Measurements from ENCODE around the gene YPEL2.

YPEL2 gene

DNA sequence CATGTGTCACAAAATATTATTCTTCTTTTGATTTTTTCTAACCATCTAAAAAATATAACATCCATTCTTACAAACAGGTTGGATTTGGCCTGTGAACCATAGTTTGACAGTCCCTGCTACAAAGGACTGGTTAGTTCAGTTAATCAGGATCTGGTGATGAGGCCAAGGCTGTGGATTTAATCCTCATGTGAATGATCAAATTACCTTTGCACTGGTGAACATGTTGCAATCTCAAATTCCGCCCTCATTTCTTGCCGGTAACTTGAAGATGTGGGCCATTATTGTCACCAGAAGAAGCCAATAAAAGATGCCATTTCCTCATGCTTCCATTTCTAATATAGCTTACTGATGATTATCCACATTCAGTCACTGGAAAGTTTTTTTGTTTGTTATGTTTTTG is 35.3 kb upstream of the YPEL2 start:
- peaks cover 9% of the 10 kb centered on the region for H3K4me1 ChIP-seq (ENCODE audit: control insufficient read depth, low read length)
- no peaks in the 10 kb centered on the region for H3K9me2 ChIP-seq (replicated peaks; ENCODE audit: control insufficient read depth, low read length)
- H3K4me2 ChIP-seq (ENCODE audit: low read length): no peak overlapping the region
- H3K36me3 ChIP-seq (ENCODE audit: control insufficient read depth, low read length): no peaks in the 10 kb centered on the region
- H3K4me3 ChIP-seq (ENCODE audit: low read length): no peak overlapping the region
- no peaks in the 10 kb centered on the region for H4K20me1 ChIP-seq (ENCODE audit: control insufficient read depth, insufficient read depth, low read depth, low read length)
- H3K79me2 ChIP-seq (ENCODE audit: control insufficient read depth, low read length): no peaks in the 10 kb centered on the region
- H3F3A ChIP-seq (ENCODE audit: control insufficient read depth, insufficient read depth): no peaks in the 10 kb centered on the region
- no peak overlapping the region for H3K27ac ChIP-seq (ENCODE audit: low read depth, low read length)
- H3K9me3 ChIP-seq (ENCODE audit: control insufficient read depth, insufficient read depth, low read length): no peaks in the 10 kb centered on the region
- TF ChIP-seq, protein P1, sequence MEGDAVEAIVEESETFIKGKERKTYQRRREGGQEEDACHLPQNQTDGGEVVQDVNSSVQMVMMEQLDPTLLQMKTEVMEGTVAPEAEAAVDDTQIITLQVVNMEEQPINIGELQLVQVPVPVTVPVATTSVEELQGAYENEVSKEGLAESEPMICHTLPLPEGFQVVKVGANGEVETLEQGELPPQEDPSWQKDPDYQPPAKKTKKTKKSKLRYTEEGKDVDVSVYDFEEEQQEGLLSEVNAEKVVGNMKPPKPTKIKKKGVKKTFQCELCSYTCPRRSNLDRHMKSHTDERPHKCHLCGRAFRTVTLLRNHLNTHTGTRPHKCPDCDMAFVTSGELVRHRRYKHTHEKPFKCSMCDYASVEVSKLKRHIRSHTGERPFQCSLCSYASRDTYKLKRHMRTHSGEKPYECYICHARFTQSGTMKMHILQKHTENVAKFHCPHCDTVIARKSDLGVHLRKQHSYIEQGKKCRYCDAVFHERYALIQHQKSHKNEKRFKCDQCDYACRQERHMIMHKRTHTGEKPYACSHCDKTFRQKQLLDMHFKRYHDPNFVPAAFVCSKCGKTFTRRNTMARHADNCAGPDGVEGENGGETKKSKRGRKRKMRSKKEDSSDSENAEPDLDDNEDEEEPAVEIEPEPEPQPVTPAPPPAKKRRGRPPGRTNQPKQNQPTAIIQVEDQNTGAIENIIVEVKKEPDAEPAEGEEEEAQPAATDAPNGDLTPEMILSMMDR (IDR thresholded peaks at IDR 0.05; ENCODE audit: low read depth, low read length, poor library complexity, severe bottlenecking): no peak
- TF ChIP-seq EZH2phosphoT487 (IDR thresholded peaks at IDR 0.05; ENCODE audit: borderline replicate concordance, low read length): no peak
- peaks cover 4% of the 10 kb centered on the region; the same call in 1 of the 2 replicates for H3K27me3 ChIP-seq (ENCODE audit: control insufficient read depth, low read length)

DNA sequence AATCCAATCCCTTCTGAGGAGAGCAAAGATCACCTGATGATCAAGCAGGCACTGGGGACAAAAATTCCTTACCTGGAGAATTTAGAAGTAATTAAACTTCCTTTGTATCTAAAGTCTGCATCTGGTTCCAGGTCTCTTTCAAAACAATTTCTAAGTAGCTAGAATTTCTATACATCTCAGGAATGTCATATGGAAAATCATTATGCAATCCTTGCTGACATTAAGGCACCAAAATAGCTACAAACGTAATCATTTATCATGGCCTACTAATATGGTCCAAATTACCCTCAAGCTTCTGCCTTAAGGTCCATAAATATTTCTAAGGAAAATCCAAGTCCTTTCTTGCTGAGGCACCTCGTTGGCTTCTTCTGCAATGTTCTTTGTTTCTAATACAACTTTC is 32.9 kb upstream of the YPEL2 start:
- Histone ChIP-seq H3K4me2 (ENCODE audit: low read length) (no peak overlapping the region), H3K79me2 (ENCODE audit: control insufficient read depth, low read length) (no peaks in the 10 kb centered on the region), H4K20me1 (ENCODE audit: control insufficient read depth, insufficient read depth, low read depth, low read length) (no peaks in the 10 kb centered on the region), H3F3A (ENCODE audit: control insufficient read depth, insufficient read depth) (no peaks in the 10 kb centered on the region), H3K36me3 (ENCODE audit: control insufficient read depth, low read length) (no peaks in the 10 kb centered on the region), H3K9me2 (replicated peaks; ENCODE audit: control insufficient read depth, low read length) (no peaks in the 10 kb centered on the region), H3K27ac (ENCODE audit: low read depth, low read length) (no peak overlapping the region), H3K9me3 (ENCODE audit: control insufficient read depth, insufficient read depth, low read length) (no peaks in the 10 kb centered on the region), H3K4me3 (ENCODE audit: low read length) (no peak overlapping the region), H3K4me1 (ENCODE audit: control insufficient read depth, low read length) (peaks cover 17% of the 10 kb centered on the region), H3K27me3 (ENCODE audit: control insufficient read depth, low read length) (peaks cover 4% of the 10 kb centered on the region; the same call in 1 of the 2 replicates)
- TF ChIP-seq, protein P1 (IDR thresholded peaks at IDR 0.05; ENCODE audit: low read depth, low read length, poor library complexity, severe bottlenecking): no peak
- no peak for TF ChIP-seq EZH2phosphoT487 (IDR thresholded peaks at IDR 0.05; ENCODE audit: borderline replicate concordance, low read length)

DNA sequence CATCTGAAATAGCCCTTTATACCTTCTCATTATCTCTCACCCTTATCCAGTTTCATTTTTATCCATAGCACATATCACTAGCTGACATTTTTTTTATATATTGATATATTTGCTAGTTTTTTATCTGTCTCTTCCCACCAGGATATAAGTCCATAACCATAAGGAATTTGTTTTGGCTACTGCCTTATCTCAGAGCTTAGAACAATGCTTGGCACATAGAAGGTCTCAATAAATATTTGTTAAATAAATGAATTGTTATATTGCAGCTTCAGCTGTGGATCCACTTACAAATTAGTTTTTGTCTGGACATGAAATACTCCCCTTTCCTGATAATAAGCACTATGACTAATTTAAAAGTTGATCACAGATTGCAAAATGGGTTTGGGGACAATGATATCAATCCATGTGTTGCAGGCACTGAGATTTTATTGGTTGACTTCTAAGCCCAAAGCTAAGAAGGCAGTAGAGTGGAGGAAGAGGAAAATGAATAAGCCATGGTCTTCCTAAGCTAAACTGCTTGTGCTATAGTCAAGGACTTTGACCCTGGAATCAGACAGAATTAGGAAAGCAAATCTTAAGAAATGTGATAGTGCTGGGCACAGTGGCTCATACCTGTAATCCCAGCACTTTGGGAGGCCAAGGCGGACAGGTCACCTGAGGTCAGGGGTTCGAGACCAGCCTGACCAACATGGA is 31.9 kb upstream of the YPEL2 start:
- no peaks in the 10 kb centered on the region for H3K79me2 ChIP-seq (ENCODE audit: control insufficient read depth, low read length)
- TF ChIP-seq EZH2phosphoT487 (IDR thresholded peaks at IDR 0.05; ENCODE audit: borderline replicate concordance, low read length): no peak
- TF ChIP-seq, protein P1 (IDR thresholded peaks at IDR 0.05; ENCODE audit: low read depth, low read length, poor library complexity, severe bottlenecking): no peak
- H3K4me1 ChIP-seq (ENCODE audit: control insufficient read depth, low read length): peaks cover 17% of the 10 kb centered on the region

More for the DNA sequence above, 31.9 kb upstream of the YPEL2 start:
- Histone ChIP-seq H3K36me3 (ENCODE audit: control insufficient read depth, low read length) (no peaks in the 10 kb centered on the region), H3K27ac (ENCODE audit: low read depth, low read length) (no peak overlapping the region), H3K4me3 (ENCODE audit: low read length) (no peak overlapping the region), H3K9me2 (replicated peaks; ENCODE audit: control insufficient read depth, low read length) (no peaks in the 10 kb centered on the region), H3K4me2 (ENCODE audit: low read length) (no peak overlapping the region), H4K20me1 (ENCODE audit: control insufficient read depth, insufficient read depth, low read depth, low read length) (no peaks in the 10 kb centered on the region), H3F3A (ENCODE audit: control insufficient read depth, insufficient read depth) (no peaks in the 10 kb centered on the region), H3K27me3 (ENCODE audit: control insufficient read depth, low read length) (peaks cover 4% of the 10 kb centered on the region; the same call in 1 of the 2 replicates), H3K9me3 (ENCODE audit: control insufficient read depth, insufficient read depth, low read length) (no peaks in the 10 kb centered on the region)
